ENCODE data around the gene INPP5D.

The INPP5D gene

GRCh38 chr2:233245406-233245805, 185.3 kb downstream of the INPP5D start:
- DNase-seq: no peak

- DNase-seq: no peak
Observed at GRCh38 chr2:233247116-233247515, 187.0 kb downstream of the INPP5D start.

GRCh38 chr2:233247744-233248143, 187.6 kb downstream of the INPP5D start:
- peak; percentile 8 for DNase-seq

- no peak for DNase-seq
Observed at GRCh38 chr2:233248999-233249398, 188.9 kb downstream of the INPP5D start.

- DNase-seq: no peak
Observed at GRCh38 chr2:233250568-233250967, 190.4 kb downstream of the INPP5D start.

GRCh38 chr2:233250985-233251305, 190.8 kb downstream of the INPP5D start:
- DNase-seq: no peak

- peak; percentile 95 for DNase-seq
Observed at GRCh38 chr2:233251306-233252116, 191.4 kb downstream of the INPP5D start, which contains the start of gene ATG16L1. Gene ATG16L1 (plus strand): TSS chr2:233251673. CDS start chr2:233251828, 155 bp downstream.

GRCh38 chr2:233252227-233252626, 192.1 kb downstream of the INPP5D start:
- no peak for DNase-seq

GRCh38 chr2:233255151-233255550, 195.0 kb downstream of the INPP5D start:
- no peak for DNase-seq

- no peak for DNase-seq
Observed at GRCh38 chr2:233256048-233256447, 195.9 kb downstream of the INPP5D start.
